ENCODE measurements around the gene ASCL4.
A peak's percentile ranks its signal among the peaks of the same experiment; 100 is the strongest.

ASCL4 gene

GRCh38 chr12:107734139-107734538, 40.4 kb upstream of the ASCL4 start:
- Histone ChIP-seq H3K36me3 (replicated peaks) (peaks cover 55% of the 10 kb centered on the region), H3K27me3 (replicated peaks) (no peaks in the 10 kb centered on the region)
- in situ Hi-C loops (cut with HindIII; ENCODE audit: low pct_ligation_motif_present, low sequenced_read_pairs): no loop called here

DNA sequence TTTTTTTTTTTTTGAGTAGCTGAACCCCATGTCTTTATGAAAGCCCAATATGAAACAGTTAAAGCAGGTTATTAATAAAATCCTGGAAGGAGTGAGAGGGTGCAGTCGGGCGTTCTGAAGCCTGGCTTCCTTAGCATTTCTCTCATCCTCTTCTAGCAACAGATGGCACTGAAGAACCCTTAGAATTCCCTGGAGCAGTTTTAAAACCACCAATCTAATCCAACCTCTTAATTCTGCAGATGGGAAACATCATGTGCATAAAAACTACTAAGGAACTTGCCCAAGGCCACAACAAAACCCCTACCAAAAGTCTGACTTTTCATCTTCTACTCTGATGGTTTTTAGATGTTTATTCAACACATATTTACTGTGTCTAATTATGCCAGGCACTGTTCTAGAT, 38.7 kb upstream of the ASCL4 start:
- no peak for DNase-seq
- Histone ChIP-seq H3K4me3 (ENCODE audit: low read depth, low read length) (no peak overlapping the region), H3K27me3 (replicated peaks) (no peaks in the 10 kb centered on the region), H3K36me3 (replicated peaks) (peaks cover 61% of the 10 kb centered on the region), H3K27ac (no peak overlapping the region)
- TF ChIP-seq, protein P1, sequence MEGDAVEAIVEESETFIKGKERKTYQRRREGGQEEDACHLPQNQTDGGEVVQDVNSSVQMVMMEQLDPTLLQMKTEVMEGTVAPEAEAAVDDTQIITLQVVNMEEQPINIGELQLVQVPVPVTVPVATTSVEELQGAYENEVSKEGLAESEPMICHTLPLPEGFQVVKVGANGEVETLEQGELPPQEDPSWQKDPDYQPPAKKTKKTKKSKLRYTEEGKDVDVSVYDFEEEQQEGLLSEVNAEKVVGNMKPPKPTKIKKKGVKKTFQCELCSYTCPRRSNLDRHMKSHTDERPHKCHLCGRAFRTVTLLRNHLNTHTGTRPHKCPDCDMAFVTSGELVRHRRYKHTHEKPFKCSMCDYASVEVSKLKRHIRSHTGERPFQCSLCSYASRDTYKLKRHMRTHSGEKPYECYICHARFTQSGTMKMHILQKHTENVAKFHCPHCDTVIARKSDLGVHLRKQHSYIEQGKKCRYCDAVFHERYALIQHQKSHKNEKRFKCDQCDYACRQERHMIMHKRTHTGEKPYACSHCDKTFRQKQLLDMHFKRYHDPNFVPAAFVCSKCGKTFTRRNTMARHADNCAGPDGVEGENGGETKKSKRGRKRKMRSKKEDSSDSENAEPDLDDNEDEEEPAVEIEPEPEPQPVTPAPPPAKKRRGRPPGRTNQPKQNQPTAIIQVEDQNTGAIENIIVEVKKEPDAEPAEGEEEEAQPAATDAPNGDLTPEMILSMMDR (IDR thresholded peaks at IDR 0.05; ENCODE audit: low read depth, low read length, missing control alignments): no peak
- in situ Hi-C loops (cut with HindIII; ENCODE audit: low pct_ligation_motif_present, low sequenced_read_pairs): no loop called here

More at GRCh38 chr12:107734139-107734538, 40.4 kb upstream of the ASCL4 start:
- Histone ChIP-seq H3K4me3 (ENCODE audit: low read depth, low read length) (no peak overlapping the region), H3K27ac (no peak overlapping the region)
- TF ChIP-seq, protein P1 (IDR thresholded peaks at IDR 0.05; ENCODE audit: low read depth, low read length, missing control alignments): no peak
- DNase-seq: no peak

- H3K27me3 ChIP-seq (replicated peaks): no peaks in the 10 kb centered on the region
- in situ Hi-C loops (cut with HindIII; ENCODE audit: low pct_ligation_motif_present, low sequenced_read_pairs): no loop called here
- TF ChIP-seq, protein P1 (IDR thresholded peaks at IDR 0.05; ENCODE audit: low read depth, low read length, missing control alignments): no peak
- DNase-seq: no peak
- no peak overlapping the region for H3K27ac ChIP-seq
- peaks cover 73% of the 10 kb centered on the region for H3K36me3 ChIP-seq (replicated peaks)
- H3K4me3 ChIP-seq (ENCODE audit: low read depth, low read length): no peak overlapping the region
Observed at GRCh38 chr12:107736914-107737313, 37.6 kb upstream of the ASCL4 start.

DNA sequence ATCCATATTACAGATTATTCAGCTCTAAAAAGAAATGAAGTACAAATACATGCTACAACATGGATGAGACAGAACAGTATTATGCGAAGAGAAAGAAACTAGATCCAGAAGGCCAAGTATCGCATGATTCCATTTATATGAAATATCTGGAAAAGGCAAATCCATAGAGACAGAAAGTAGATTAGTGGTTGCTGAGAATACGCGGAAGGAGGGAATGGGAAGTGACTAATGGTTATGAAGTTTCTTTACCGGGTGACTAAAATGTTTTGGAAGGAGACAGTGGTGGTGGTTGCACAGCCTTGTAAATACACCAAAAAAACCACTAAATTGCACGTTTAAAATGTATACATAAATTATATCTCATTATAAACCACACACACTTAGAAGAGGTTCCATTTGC, 26.0 kb upstream of the ASCL4 start:
- TF ChIP-seq, protein P1 (IDR thresholded peaks at IDR 0.05; ENCODE audit: low read depth, low read length, missing control alignments): no peak
- in situ Hi-C loops (cut with HindIII; ENCODE audit: low pct_ligation_motif_present, low sequenced_read_pairs): loop anchor here (10.0 kb wide), 1 partner anchor 64 kb away; the partner anchor contains the start of gene PWP1
- Histone ChIP-seq H3K36me3 (replicated peaks) (peaks cover 36% of the 10 kb centered on the region), H3K27ac (peak overlapping the region; percentile 84), H3K27me3 (replicated peaks) (no peaks in the 10 kb centered on the region), H3K4me3 (ENCODE audit: low read depth, low read length) (no peak overlapping the region)
- peak; percentile 71 for DNase-seq

DNA sequence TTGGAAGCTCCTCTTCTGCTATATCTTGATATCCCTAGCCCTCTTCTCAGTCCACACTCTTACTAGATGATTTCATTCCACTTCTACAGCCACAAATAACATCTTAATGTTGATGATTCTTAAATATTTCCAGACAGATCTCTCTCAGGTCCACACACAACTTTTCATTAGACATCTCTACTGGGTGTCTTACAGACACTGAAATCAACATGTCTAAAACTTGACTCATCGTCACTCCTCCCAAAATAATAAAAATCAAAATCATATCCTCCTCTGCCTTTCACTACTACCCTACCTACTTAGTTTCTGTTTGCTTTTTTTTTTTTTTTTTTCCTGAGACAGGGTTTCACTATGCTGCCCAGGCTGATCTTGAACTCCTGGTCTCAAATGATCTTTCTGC, 25.4 kb upstream of the ASCL4 start:
- Histone ChIP-seq H3K36me3 (replicated peaks) (peaks cover 34% of the 10 kb centered on the region), H3K27ac (peak overlapping the region; percentile 84), H3K4me3 (ENCODE audit: low read depth, low read length) (no peak overlapping the region), H3K27me3 (replicated peaks) (no peaks in the 10 kb centered on the region)
- no peak for DNase-seq
- in situ Hi-C loops (cut with HindIII; ENCODE audit: low pct_ligation_motif_present, low sequenced_read_pairs): loop anchor here (10.0 kb wide), 1 partner anchor 64 kb away; the partner anchor contains the start of gene PWP1
- TF ChIP-seq, protein P1 (IDR thresholded peaks at IDR 0.05; ENCODE audit: low read depth, low read length, missing control alignments): no peak

DNA sequence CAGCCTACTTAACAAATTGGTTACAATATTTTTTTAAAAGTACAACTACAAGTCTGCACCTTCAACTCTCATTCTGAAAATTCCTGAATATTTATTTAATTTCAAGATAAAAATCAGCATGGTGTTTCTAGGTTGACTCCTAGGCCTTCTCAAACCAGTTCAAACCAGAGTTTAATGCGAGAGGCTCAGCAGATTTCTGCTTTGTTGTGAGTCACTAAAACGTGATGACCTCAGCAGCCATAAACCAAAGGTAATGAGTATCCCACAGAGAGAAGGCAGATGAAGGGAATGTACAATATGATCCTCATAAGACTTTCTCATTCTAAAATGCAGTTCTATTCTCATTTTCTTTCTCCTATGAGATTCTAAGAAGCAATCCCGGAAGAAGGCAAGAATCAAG, 15.1 kb upstream of the ASCL4 start:
- in situ Hi-C loops (cut with HindIII; ENCODE audit: low pct_ligation_motif_present, low sequenced_read_pairs): no loop called here
- TF ChIP-seq, protein P1 (IDR thresholded peaks at IDR 0.05; ENCODE audit: low read depth, low read length, missing control alignments): no peak

More for the DNA sequence above, 15.1 kb upstream of the ASCL4 start:
- H3K4me3 ChIP-seq (ENCODE audit: low read depth, low read length): peak overlapping the region; percentile 88
- no peaks in the 10 kb centered on the region for H3K27me3 ChIP-seq (replicated peaks)
- DNase-seq: peak; percentile 82
- peaks cover 25% of the 10 kb centered on the region for H3K36me3 ChIP-seq (replicated peaks)
- peak overlapping the region; percentile 82 for H3K27ac ChIP-seq

Measured in brain microvascular endothelial cell (primary cell).